ENCODE measurements around the gene DDX39B. TPM values are rescaled to one million over a fixed set of nuclear protein-coding genes. Genes with fewer than 3 reads are reported as not detected.
A peak's percentile ranks its signal among the peaks of the same experiment; 100 is the strongest.
"Not testable (repeated sequence)": the region's sequence is repeated elsewhere in the genome, so short reads cannot be mapped to it uniquely, and the experiment has no call there.

DDX39B gene
- total RNA-seq = 258 TPM

GRCh38 chr6:31541658-31542521, at the start of gene DDX39B:
DDX39B (minus strand) TSS chr6:31542003; CDS start chr6:31540532, 1,471 bp downstream.
- ATAC-seq = peak; percentile 97
- DNase-seq (ENCODE audit: low spot score) = peak; percentile 97
- intact Hi-C loops (cut with DNase I) = loop anchor here (10.0 kb wide), 1 partner anchor 293 kb away; no protein-coding TSS in a partner anchor

- intact Hi-C loops (cut with DNase I); DNase-seq (ENCODE audit: low spot score); ATAC-seq: not testable (repeated sequence)
Measured at GRCh38 chr6:31590691-31591090, 48.9 kb upstream of the DDX39B start.

- intact Hi-C loops (cut with DNase I) = no loop called here
- DNase-seq (ENCODE audit: low spot score) = no peak
- no peak for ATAC-seq
Measured at GRCh38 chr6:31588871-31589650, 47.3 kb upstream of the DDX39B start.

GRCh38 chr6:31587791-31588777, 46.3 kb upstream of the DDX39B start:
- DNase-seq (ENCODE audit: low spot score) (no peak), ATAC-seq (no peak)
- intact Hi-C loops (cut with DNase I) = no loop called here

GRCh38 chr6:31586599-31587281, 44.9 kb upstream of the DDX39B start:
- peak; percentile 69 for ATAC-seq
- DNase-seq (ENCODE audit: low spot score) = no peak
- intact Hi-C loops (cut with DNase I) = no loop called here

GRCh38 chr6:31586008-31586407, 44.2 kb upstream of the DDX39B start, which contains the start of gene LST1:
LST1 (plus strand) TSS chr6:31586277; CDS start chr6:31587300, 1,023 bp downstream.
- intact Hi-C loops (cut with DNase I) = no loop called here
- DNase-seq (ENCODE audit: low spot score) = no peak
- ATAC-seq = peak; percentile 39

- no peak for DNase-seq (ENCODE audit: low spot score)
- intact Hi-C loops (cut with DNase I) = no loop called here
- no peak for ATAC-seq
Measured at GRCh38 chr6:31585491-31585890, 43.7 kb upstream of the DDX39B start.

GRCh38 chr6:31582230-31582643, 40.4 kb upstream of the DDX39B start, which contains the start of gene LTB:
LTB (minus strand) TSS chr6:31582424; CDS start chr6:31582417, 7 bp downstream.
- no peak for ATAC-seq
- DNase-seq (ENCODE audit: low spot score) = no peak
- intact Hi-C loops (cut with DNase I) = no loop called here

- DNase-seq (ENCODE audit: low spot score) (no peak), ATAC-seq (peak; percentile 44)
- intact Hi-C loops (cut with DNase I) = no loop called here
Measured at GRCh38 chr6:31581434-31582229, 39.8 kb upstream of the DDX39B start.

GRCh38 chr6:31580807-31581433, 39.1 kb upstream of the DDX39B start:
- intact Hi-C loops (cut with DNase I) = no loop called here
- DNase-seq (ENCODE audit: low spot score) (peak; percentile 92), ATAC-seq (peak; percentile 98)

GRCh38 chr6:31580438-31580740, 38.6 kb upstream of the DDX39B start:
- DNase-seq (ENCODE audit: low spot score) (no peak), ATAC-seq (no peak)
- intact Hi-C loops (cut with DNase I) = no loop called here

- DNase-seq (ENCODE audit: low spot score) (no peak), ATAC-seq (no peak)
- intact Hi-C loops (cut with DNase I) = no loop called here
Measured at GRCh38 chr6:31579546-31580437, 38.0 kb upstream of the DDX39B start.

- no peak for ATAC-seq
- intact Hi-C loops (cut with DNase I) = no loop called here
- DNase-seq (ENCODE audit: low spot score) = no peak
Measured at GRCh38 chr6:31579119-31579505, 37.3 kb upstream of the DDX39B start.

GRCh38 chr6:31578184-31579118, 36.6 kb upstream of the DDX39B start:
- DNase-seq (ENCODE audit: low spot score) (no peak), ATAC-seq (no peak)
- intact Hi-C loops (cut with DNase I) = no loop called here

GRCh38 chr6:31577579-31577966, 35.8 kb upstream of the DDX39B start:
- DNase-seq (ENCODE audit: low spot score) (no peak), ATAC-seq (no peak)
- intact Hi-C loops (cut with DNase I) = no loop called here

All from sciatic nerve (tissue), 2 donors.